ENCODE data around the gene NR4A3. TPM values are rescaled to one million over a fixed set of nuclear protein-coding genes. Genes with fewer than 3 reads are reported as not detected.

NR4A3 gene
- total and polyA plus RNA-seq, 11 donors = 1.5 to 27.8 (median 9.9) TPM

GRCh38 chr9:99885747-99886146 is 64.1 kb downstream of the NR4A3 start:
- TF ChIP-seq POLR2A (IDR thresholded peaks at IDR 0.05) = no peak
- TF ChIP-seq CTCF (IDR thresholded peaks at IDR 0.05) = no peak
- intact Hi-C loops (cut with DNase I) = no loop called here
- 60 to 69% (median 66%) methylated on average over 1 of the region's 1 CpG for WGBS, 4 donors

GRCh38 chr9:99889120-99889519 is 67.4 kb downstream of the NR4A3 start:
- 88 to 94% (median 93%) methylated on average over 1 of the region's 1 CpG for WGBS, 4 donors
- ATAC-seq = no peak
- Histone ChIP-seq H3K27me3 (no peaks in the 10 kb centered on the region), H3K4me3 (no peak overlapping the region), H3K27ac (no peak overlapping the region), H3K4me1 (no peaks in the 10 kb centered on the region), H3K36me3 (no peaks in the 10 kb centered on the region), H3K9me3 (no peaks in the 10 kb centered on the region)
- no peak for DNase-seq
- TF ChIP-seq CTCF (IDR thresholded peaks at IDR 0.05) (no peak), POLR2A (IDR thresholded peaks at IDR 0.05) (no peak)
- intact Hi-C loops (cut with DNase I) = no loop called here

More at GRCh38 chr9:99885747-99886146, 64.1 kb downstream of the NR4A3 start:
- Histone ChIP-seq H3K27ac (no peak overlapping the region), H3K27me3 (no peaks in the 10 kb centered on the region), H3K36me3 (no peaks in the 10 kb centered on the region), H3K9me3 (no peaks in the 10 kb centered on the region), H3K4me3 (no peak overlapping the region), H3K4me1 (no peaks in the 10 kb centered on the region)
- ATAC-seq (no peak), DNase-seq (no peak)

DNA sequence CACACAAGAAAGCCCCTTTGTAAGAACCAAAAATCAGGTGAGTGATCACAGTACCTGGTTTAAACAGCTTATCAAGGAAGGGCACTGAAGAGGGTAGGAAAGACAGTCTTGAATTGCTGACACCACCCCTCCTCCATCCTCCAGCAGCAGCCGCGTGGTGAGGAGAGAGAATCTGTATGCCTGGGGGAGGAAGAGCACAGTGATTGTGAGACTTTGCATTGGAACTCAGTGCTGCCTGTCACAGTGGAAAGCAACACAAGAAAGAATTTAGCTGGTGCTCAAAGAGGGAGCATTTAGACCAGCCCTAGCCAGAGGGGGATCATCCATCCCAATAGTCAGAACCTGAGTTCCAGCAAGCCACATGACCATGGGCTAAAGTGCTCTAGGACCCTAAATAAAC is 73.1 kb downstream of the NR4A3 start:
- H3K4me3 ChIP-seq = no peak overlapping the region
- DNase-seq (no peak), ATAC-seq (no peak)
- no peaks in the 10 kb centered on the region for H3K27me3 ChIP-seq
- H3K4me1 ChIP-seq = no peaks in the 10 kb centered on the region
- no peaks in the 10 kb centered on the region for H3K36me3 ChIP-seq
- no peak for TF ChIP-seq CTCF (IDR thresholded peaks at IDR 0.05)
- no peak for TF ChIP-seq POLR2A (IDR thresholded peaks at IDR 0.05)
- intact Hi-C loops (cut with DNase I) = no loop called here
- no peaks in the 10 kb centered on the region for H3K9me3 ChIP-seq
- H3K27ac ChIP-seq = no peak overlapping the region
- 49 to 61% (median 56%) methylated on average over 2 of the region's 2 CpGs for WGBS, 4 donors

DNA sequence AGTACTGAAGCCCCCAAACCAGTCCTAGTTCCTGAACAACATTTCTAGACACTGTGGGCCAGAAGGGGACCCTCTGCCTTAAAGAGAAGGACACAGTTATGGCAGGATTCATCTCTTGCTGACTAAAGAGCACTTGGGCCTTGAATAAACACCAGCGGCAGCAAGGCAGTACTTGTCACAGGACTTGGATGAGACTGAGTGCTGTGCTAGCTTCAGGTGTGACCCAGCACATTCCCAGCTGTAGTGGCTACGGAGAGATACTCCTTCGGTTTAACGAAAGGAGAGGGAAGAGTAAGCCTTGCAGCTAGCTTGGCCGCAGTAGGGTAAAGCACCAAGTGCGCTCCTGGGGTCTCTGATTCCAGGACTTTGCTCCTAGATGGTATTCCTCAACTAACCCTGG is 73.8 kb downstream of the NR4A3 start:
- TF ChIP-seq CTCF (IDR thresholded peaks at IDR 0.05) (no peak), POLR2A (IDR thresholded peaks at IDR 0.05) (no peak)
- Histone ChIP-seq H3K4me3 (no peak overlapping the region), H3K4me1 (no peaks in the 10 kb centered on the region), H3K27ac (no peak overlapping the region), H3K36me3 (no peaks in the 10 kb centered on the region), H3K27me3 (no peaks in the 10 kb centered on the region), H3K9me3 (no peaks in the 10 kb centered on the region)
- WGBS, 4 donors = 94 to 97% (median 95%) methylated on average over 6 of the region's 6 CpGs
- ATAC-seq (no peak), DNase-seq (no peak)
- intact Hi-C loops (cut with DNase I) = no loop called here

Data from heart left ventricle (tissue), 16 donors.